CD4-positive, alpha-beta T cell treated with Interleukin-4 for 1 hour (primary cell): Measurements from ENCODE around the gene MAP3K2.

ENCODE experiments used
- DNase-seq, 2 donors: peaks; one replicate each; pipeline ENCODE4 v3.0.0-alpha.2; 2020 to 2022

The MAP3K2 gene

GRCh38 chr2:127405255-127405610 lies 17.5 kb upstream of the MAP3K2 start:
- DNase-seq = no peak

GRCh38 chr2:127404466-127405254 lies 16.9 kb upstream of the MAP3K2 start:
- DNase-seq = no peak

GRCh38 chr2:127403460-127403859 lies 15.7 kb upstream of the MAP3K2 start:
- DNase-seq = no peak

GRCh38 chr2:127401757-127402695 lies 14.3 kb upstream of the MAP3K2 start:
- no peak for DNase-seq

GRCh38 chr2:127400897-127401756 lies 13.4 kb upstream of the MAP3K2 start:
- DNase-seq = no peak

GRCh38 chr2:127400533-127400896 lies 12.7 kb upstream of the MAP3K2 start:
- no peak for DNase-seq

- peak in 1 of 2 donors; percentile 62 for DNase-seq
These were observed 10.4 kb upstream of the MAP3K2 start for GRCh38 chr2:127398239-127398590.

- DNase-seq = no peak
These were observed 9.9 kb upstream of the MAP3K2 start for GRCh38 chr2:127397568-127398238.

GRCh38 chr2:127394492-127394891 lies 6.7 kb upstream of the MAP3K2 start:
- no peak for DNase-seq

- no peak for DNase-seq
These were observed 5.2 kb upstream of the MAP3K2 start for GRCh38 chr2:127392828-127393578.

- DNase-seq = no peak
These were observed 4.5 kb upstream of the MAP3K2 start for GRCh38 chr2:127392133-127392827.

GRCh38 chr2:127389778-127390435 lies 2.1 kb upstream of the MAP3K2 start:
- DNase-seq = peak; percentile 49 to 63

- DNase-seq = no peak
These were observed 819 bp upstream of the MAP3K2 start for GRCh38 chr2:127388423-127389164.

- peak; percentile 85 to 87 for DNase-seq
These were observed 766 bp downstream of the MAP3K2 start for GRCh38 chr2:127386764-127387654.

GRCh38 chr2:127386246-127386645 lies 1.5 kb downstream of the MAP3K2 start:
- no peak for DNase-seq

GRCh38 chr2:127384529-127384928 lies 3.2 kb downstream of the MAP3K2 start:
- no peak for DNase-seq

GRCh38 chr2:127382831-127383230 lies 4.9 kb downstream of the MAP3K2 start:
- no peak for DNase-seq

GRCh38 chr2:127381762-127382161 lies 6.0 kb downstream of the MAP3K2 start:
- no peak for DNase-seq
